CD4-positive, alpha-beta T cell (primary cell): ENCODE data around the gene DOCK6. TPM values are rescaled to one million over a fixed set of nuclear protein-coding genes. Genes with fewer than 3 reads are reported as not detected.

Experiments
- ATAC-seq: fragments of 200-7000 bp; cut with Tn5 transposase; one replicate; pipeline ENCODE4 v1.10.0; 2022; ENCODE audit warnings: mild to moderate bottlenecking; ENCODE audit not compliant: poor library complexity
- CTCF ChIA-PET: fragments of 350-600 bp; sonication (Branson Sonifier 250); formaldehyde crosslinking; loops from one replicate; lab custom pipeline; 2021; ENCODE audit warnings: antibody characterized with exemption, inconsistent platforms; lab: Charles Lee
- POLR2A ChIA-PET: fragments of 350-600 bp; sonication (Branson Sonifier 250); formaldehyde crosslinking; loops from one replicate; lab custom pipeline; 2021; ENCODE audit warnings: antibody characterized with exemption, inconsistent platforms; lab: Charles Lee
- DNase-seq, 14 experiments: peaks; one replicate each; pipeline ENCODE4 v3.0.0-alpha.2; 2013 to 2020; ENCODE audit warnings: mixed read lengths in 2 of 14
- H3K27ac ChIP-seq, 2 donors: one replicate each; pipeline versions ENCODE4 v1.5.1 to v1.7.0; 2013; ENCODE audit warnings: low read length in 2 of 2, low read depth in 1 of 2, mild to moderate bottlenecking in 1 of 2
- H3K27me3 ChIP-seq, 2 experiments: 1 replicate in 1 of 2; 2 replicates in 1 of 2; pipeline versions ENCODE4 v1.6.1 to v1.7.0; 2013; ENCODE audit warnings: low read length in 2 of 2, control low read depth in 1 of 2, mild to moderate bottlenecking in 1 of 2, moderate library complexity in 1 of 2; ENCODE audit not compliant: insufficient read depth in 2 of 2, control insufficient read depth in 1 of 2
- H3K36me3 ChIP-seq: one replicate; pipeline ENCODE4 v1.6.1; 2013; ENCODE audit warnings: low read length, control low read depth; ENCODE audit not compliant: insufficient read depth
- H3K4me1 ChIP-seq: one replicate; pipeline ENCODE4 v1.6.1; 2013; ENCODE audit warnings: low read length, control low read depth; ENCODE audit not compliant: insufficient read depth
- H3K4me3 ChIP-seq: one replicate; pipeline ENCODE4 v1.5.1; 2013; ENCODE audit warnings: mild to moderate bottlenecking, low read length, moderate library complexity
- H3K9me3 ChIP-seq, 2 experiments: 1 replicate in 1 of 2; 2 replicates in 1 of 2; pipeline versions ENCODE4 v1.6.1 to v1.7.0; 2013; ENCODE audit warnings: low read length in 2 of 2, mild to moderate bottlenecking in 2 of 2, control low read depth in 1 of 2, moderate library complexity in 1 of 2; ENCODE audit not compliant: control insufficient read depth in 1 of 2, insufficient read depth in 1 of 2
- H3K27ac Mint-ChIP-seq: one replicate; pipeline ENCODE4 v1.8.0; 2020; ENCODE audit warnings: mixed read lengths
- H3K27me3 Mint-ChIP-seq: one replicate; pipeline ENCODE4 v1.8.0; 2021; ENCODE audit warnings: mixed read lengths
- H3K36me3 Mint-ChIP-seq: one replicate; pipeline ENCODE4 v1.8.0; 2021; ENCODE audit warnings: low read depth, mixed read lengths
- H3K4me1 Mint-ChIP-seq: one replicate; pipeline ENCODE4 v1.8.0; 2021; ENCODE audit warnings: low read depth, mixed read lengths
- H3K4me3 Mint-ChIP-seq: one replicate; pipeline ENCODE4 v1.8.0; 2020; ENCODE audit warnings: mild to moderate bottlenecking, mixed read lengths
- H3K9me3 Mint-ChIP-seq: one replicate; pipeline ENCODE4 v1.8.0; 2020; ENCODE audit warnings: mixed read lengths
- CTCF ChIP-seq: fragments of 200-600 bp; IDR thresholded peaks from one replicate; pipeline ENCODE4 v1.8.0; 2022; ENCODE audit warnings: antibody characterized with exemption, mild to moderate bottlenecking
- intact Hi-C, 2 experiments: fragments of 100-400 bp; cut with DNase I in 1 of 2; cut with micrococcal nuclease in 1 of 2; formaldehyde crosslinking; loops; one replicate each; pipeline versions ENCODE4 v1.15.1 to v1.9.0; 2023 to 2025; cut with DNase I, micrococcal nuclease
- total RNA-seq, 174 experiments: library from RNA in 2 of 174; stranded (reverse) in 2 of 174; gene quantifications; one replicate each; pipeline ENCODE4 v1.2.3 and lab custom pipeline; 2021 to 2026

DOCK6 gene
- total RNA-seq, 2 experiments from 2014 or later = 0.14 to 0.38 TPM

- DNase-seq (no peak), ATAC-seq (no peak)
- Histone ChIP-seq H3K27ac (no peak overlapping the region), H3K9me3 (peaks cover 18 to 35% of the 10 kb centered on the region in 2 experiments), H3K4me1 (peaks cover 10% of the 10 kb centered on the region), H3K27me3 (peaks cover 17 to 24% of the 10 kb centered on the region in 2 experiments), H3K36me3 (no peaks in the 10 kb centered on the region), H3K4me3 (no peak overlapping the region)
- ChIA-PET POLR2A (no interaction called here), CTCF (no interaction called here)
- H3K4me1 Mint-ChIP-seq = peaks cover 4% of the 10 kb centered on the region
- H3K4me3 Mint-ChIP-seq = no peak overlapping the region
- intact Hi-C loops = no loop called here
- no peak overlapping the region for H3K27ac Mint-ChIP-seq
- no peak for TF ChIP-seq CTCF
- H3K27me3 Mint-ChIP-seq = peaks cover 48% of the 10 kb centered on the region
- H3K36me3 Mint-ChIP-seq = no peaks in the 10 kb centered on the region
- no peaks in the 10 kb centered on the region for H3K9me3 Mint-ChIP-seq
Observed at GRCh38 chr19:11274533-11275086, 12.3 kb upstream of the DOCK6 start.

DNA sequence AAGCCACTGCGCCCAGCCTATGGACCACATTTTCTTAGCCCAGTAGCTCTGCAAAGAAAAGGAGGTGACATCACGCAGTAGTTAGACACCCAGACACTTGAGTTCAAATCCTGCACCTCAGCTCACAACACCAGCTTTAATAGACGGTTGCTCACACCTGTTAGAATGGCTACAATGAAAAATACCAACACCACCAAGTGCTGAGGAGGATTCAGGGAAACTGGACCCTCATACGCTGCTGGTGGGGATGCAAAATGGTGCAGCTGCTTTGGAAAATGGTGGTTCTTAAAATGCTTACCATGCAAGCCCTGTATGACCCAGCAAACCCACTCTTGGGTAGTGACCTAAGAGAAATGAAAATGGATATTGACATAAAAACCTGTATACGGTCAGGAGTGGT lies 11.7 kb upstream of the DOCK6 start:
- Histone ChIP-seq H3K4me1 (peaks cover 3% of the 10 kb centered on the region), H3K36me3 (no peaks in the 10 kb centered on the region), H3K27me3 (peaks cover 24 to 25% of the 10 kb centered on the region in 2 experiments), H3K27ac (no peak overlapping the region), H3K9me3 (peaks cover 12 to 30% of the 10 kb centered on the region in 2 experiments), H3K4me3 (no peak overlapping the region)
- peaks cover 51% of the 10 kb centered on the region for H3K27me3 Mint-ChIP-seq
- ChIA-PET POLR2A (no interaction called here), CTCF (no interaction called here)
- no peaks in the 10 kb centered on the region for H3K36me3 Mint-ChIP-seq
- H3K4me3 Mint-ChIP-seq = no peak overlapping the region
- no peaks in the 10 kb centered on the region for H3K9me3 Mint-ChIP-seq
- no peak overlapping the region for H3K27ac Mint-ChIP-seq
- DNase-seq = no peak
- ATAC-seq = no peak
- H3K4me1 Mint-ChIP-seq = no peaks in the 10 kb centered on the region
- intact Hi-C loops = no loop called here
- no peak for TF ChIP-seq CTCF

DNA sequence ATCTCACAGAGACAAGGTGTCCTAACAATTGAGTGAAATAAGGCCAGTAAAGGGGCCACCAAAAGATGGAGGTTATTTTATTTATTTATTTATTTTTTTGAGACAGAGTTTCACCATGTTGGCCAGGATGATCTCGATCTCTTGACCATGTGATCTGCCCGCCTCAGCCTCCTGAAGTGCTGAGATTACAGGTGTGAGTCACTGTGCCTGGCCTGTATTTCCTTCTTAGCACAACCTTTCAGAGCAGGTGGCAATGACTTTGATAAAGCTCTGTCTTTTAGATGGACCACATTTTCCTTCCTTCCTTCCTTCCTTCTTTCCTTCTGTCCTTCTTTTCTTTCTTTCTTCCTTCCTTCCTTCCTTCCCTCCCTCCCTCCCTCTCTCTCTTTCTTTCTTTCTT lies 11.0 kb upstream of the DOCK6 start:
- H3K4me1 Mint-ChIP-seq = no peaks in the 10 kb centered on the region

More for the DNA sequence above, 11.0 kb upstream of the DOCK6 start:
- Histone ChIP-seq H3K27me3 (peaks cover 30 to 31% of the 10 kb centered on the region in 2 experiments), H3K27ac (no peak overlapping the region), H3K4me1 (no peaks in the 10 kb centered on the region), H3K4me3 (no peak overlapping the region), H3K36me3 (no peaks in the 10 kb centered on the region), H3K9me3 (peaks cover 6 to 23% of the 10 kb centered on the region in 2 experiments)
- DNase-seq = no peak
- H3K27me3 Mint-ChIP-seq = peaks cover 52% of the 10 kb centered on the region
- POLR2A ChIA-PET = no interaction called here
- H3K9me3 Mint-ChIP-seq = no peaks in the 10 kb centered on the region
- TF ChIP-seq CTCF = no peak
- no peaks in the 10 kb centered on the region for H3K36me3 Mint-ChIP-seq
- no peak overlapping the region for H3K4me3 Mint-ChIP-seq
- CTCF ChIA-PET = no interaction called here
- intact Hi-C loops = no loop called here
- H3K27ac Mint-ChIP-seq = no peak overlapping the region
- no peak for ATAC-seq
